Ureter (tissue), 1 donor: ENCODE data around the gene ZNRD2. TPM values are rescaled to one million over a fixed set of nuclear protein-coding genes. Genes with fewer than 3 reads are reported as not detected.

ENCODE experiments used
- DNase-seq: peaks from one replicate; pipeline ENCODE4 v3.0.0-alpha.2; 2020; ENCODE audit warnings: low spot score
- total RNA-seq: library from RNA; stranded (reverse); gene quantifications from one replicate; pipeline ENCODE4 v1.2.4, GENCODE V29; 2023
- donor health status: DM: yes; HTN: yes; CAD: no.

ZNRD2 gene
- total RNA-seq, 1 donor from 2014 or later = 50.3 TPM

GRCh38 chr11:65588199-65589054, 18.1 kb downstream of the ZNRD2 start:
- DNase-seq = no peak

- DNase-seq = no peak
Observed at GRCh38 chr11:65589444-65590239, 19.4 kb downstream of the ZNRD2 start.

- DNase-seq = no peak
Observed at GRCh38 chr11:65590240-65590738, 20.0 kb downstream of the ZNRD2 start.

- no peak for DNase-seq
Observed at GRCh38 chr11:65591939-65592857, 21.9 kb downstream of the ZNRD2 start.

- DNase-seq = peak; percentile 77
Observed at GRCh38 chr11:65592858-65593517, 22.7 kb downstream of the ZNRD2 start.

- no peak for DNase-seq
Observed at GRCh38 chr11:65593518-65594414, 23.5 kb downstream of the ZNRD2 start.

GRCh38 chr11:65595131-65595530, 24.9 kb downstream of the ZNRD2 start:
- DNase-seq = no peak

- no peak for DNase-seq
Observed at GRCh38 chr11:65595543-65596281, 25.4 kb downstream of the ZNRD2 start, which contains the start of gene KCNK7. TSS of gene KCNK7 (minus strand) at chr11:65595800. CDS start at chr11:65595772, 28 bp downstream.

- no peak for DNase-seq
Observed at GRCh38 chr11:65596520-65596919, 26.2 kb downstream of the ZNRD2 start.

- no peak for DNase-seq
Observed at GRCh38 chr11:65598258-65598699, 28.0 kb downstream of the ZNRD2 start.

- no peak for DNase-seq
Observed at GRCh38 chr11:65599216-65599954, 29.1 kb downstream of the ZNRD2 start.

- DNase-seq = no peak
Observed at GRCh38 chr11:65599955-65600246, 29.6 kb downstream of the ZNRD2 start.

GRCh38 chr11:65604258-65604657, 34.0 kb downstream of the ZNRD2 start:
- DNase-seq = no peak

GRCh38 chr11:65606876-65607613, 36.8 kb downstream of the ZNRD2 start:
- DNase-seq = peak; percentile 94

GRCh38 chr11:65607614-65608426, 37.5 kb downstream of the ZNRD2 start:
- DNase-seq = no peak

GRCh38 chr11:65609229-65609628, 39.0 kb downstream of the ZNRD2 start:
- no peak for DNase-seq

- DNase-seq = no peak
Observed at GRCh38 chr11:65609665-65610064, 39.4 kb downstream of the ZNRD2 start.
